GM23248 (cell line): ENCODE results near the gene MED8.

ENCODE experiments used
- EZH2 ChIP-seq: fragments of 200-600 bp; sonication (generic); IDR thresholded peaks from 2 replicates; pipeline ENCODE4 v1.6.1; 2018; ENCODE audit warnings: antibody characterized with exemption, mild to moderate bottlenecking; ENCODE audit not compliant: insufficient read depth, poor library complexity, severe bottlenecking
- EZH2phosphoT487 ChIP-seq: fragments of 200-600 bp; sonication (generic); IDR thresholded peaks from 2 replicates; pipeline ENCODE4 v1.6.1; 2018; ENCODE audit warnings: antibody characterized with exemption, moderate library complexity, mild to moderate bottlenecking, low read depth; ENCODE audit not compliant: insufficient read depth

GRCh38 chr1:43438006-43438405, 48.4 kb upstream of the MED8 start:
- TF ChIP-seq EZH2 (no peak), EZH2phosphoT487 (no peak)
